GM18909 (cell line): Measurements from ENCODE around the gene CCDC86.

ENCODE experiments used
- ATAC-seq: cut with Tn5 transposase; IDR thresholded peaks from one replicate; pipeline ENCODE4 v1.9.1; 2021; ENCODE audit warnings: mild to moderate bottlenecking; ENCODE audit not compliant: unreplicated experiment, poor library complexity

CCDC86 gene

DNA sequence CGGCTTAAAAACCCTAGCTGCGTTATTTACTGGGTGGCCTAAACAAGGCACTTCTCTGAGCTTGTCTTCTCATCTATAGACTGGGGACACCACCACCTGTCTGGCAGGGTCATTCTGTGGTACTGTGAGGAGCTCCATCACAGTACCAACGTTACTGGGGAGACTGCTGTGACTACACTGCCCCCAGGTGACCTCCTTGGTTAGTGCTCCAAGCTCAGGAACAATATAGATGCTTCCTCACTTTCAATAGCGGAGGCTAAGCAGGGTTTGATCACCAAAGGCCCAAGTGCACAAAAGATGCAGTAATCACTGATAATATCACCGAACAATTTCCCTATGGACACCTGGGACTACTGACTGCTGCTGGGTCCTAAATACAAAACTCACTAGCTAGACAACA lies 45.6 kb downstream of the CCDC86 start:
- ATAC-seq: peak; percentile 50

DNA sequence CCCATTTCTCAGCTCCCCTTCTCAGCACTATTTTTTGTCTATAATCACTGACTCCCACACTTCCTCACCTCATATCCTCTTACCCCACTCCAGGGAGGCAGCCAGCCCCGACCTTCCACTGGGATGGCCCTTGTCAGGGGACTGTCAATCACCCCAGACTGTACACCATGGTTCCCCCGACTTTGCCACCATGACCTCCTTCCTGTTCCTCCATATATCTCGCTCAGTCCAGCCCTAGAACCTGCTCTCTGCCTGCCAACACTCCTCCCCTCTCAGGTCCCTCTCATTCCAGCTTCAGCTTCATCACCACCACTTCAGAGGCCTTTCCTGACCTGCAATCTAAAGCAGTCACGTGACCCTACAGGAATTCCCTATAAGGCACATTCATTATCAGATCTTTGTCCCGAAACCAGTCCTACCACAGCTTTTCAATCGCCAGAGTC lies 48.0 kb downstream of the CCDC86 start:
- ATAC-seq: no peak

DNA sequence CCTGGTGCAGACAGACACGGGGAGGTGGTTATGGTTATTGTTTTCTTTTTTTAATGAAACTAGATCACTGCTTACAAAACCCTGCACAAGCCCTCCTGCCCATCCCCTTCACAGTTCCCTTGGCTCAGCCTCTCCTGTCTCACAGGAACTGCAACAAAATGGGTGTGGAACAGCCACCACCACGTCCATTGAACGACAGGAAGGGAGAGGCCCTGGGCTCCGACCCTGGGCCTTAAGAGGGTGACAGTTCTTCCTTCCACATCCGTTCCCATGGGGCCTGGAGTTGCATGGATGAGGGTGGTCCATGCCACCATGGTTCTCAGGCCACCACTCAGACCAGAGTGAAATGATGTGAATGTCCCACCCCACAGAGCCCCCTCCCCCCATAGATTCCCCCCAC lies 48.8 kb downstream of the CCDC86 start:
- ATAC-seq: no peak

DNA sequence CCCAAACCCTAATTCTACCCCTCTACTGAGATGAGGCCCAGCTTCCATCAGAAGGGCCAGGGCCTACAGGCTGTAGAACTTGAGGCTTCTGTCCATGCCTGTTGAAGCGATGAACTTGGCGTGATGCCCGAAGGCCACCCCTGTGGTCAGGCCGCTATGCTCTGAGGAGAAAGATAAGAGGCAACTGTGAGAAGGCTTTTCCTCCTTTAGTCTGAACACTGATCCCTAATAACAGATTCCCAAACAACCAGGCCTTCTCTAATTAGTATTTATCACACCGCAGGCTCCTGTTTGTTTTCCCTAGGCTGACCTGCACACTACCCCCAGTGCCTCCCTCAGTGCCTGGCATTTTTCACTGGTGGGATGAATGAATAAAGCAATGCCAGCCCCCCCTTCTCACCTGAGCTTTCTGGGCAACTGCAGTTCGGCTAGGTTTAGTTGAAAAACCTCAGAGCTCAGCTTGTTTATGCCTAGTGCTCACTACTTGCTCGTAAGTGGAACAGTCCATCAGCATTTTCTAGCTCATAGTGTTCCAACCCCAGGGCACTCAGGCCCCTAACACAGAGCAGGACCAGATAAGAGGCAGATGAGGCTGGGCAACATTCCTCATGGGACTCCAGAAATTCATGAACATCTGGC lies 49.3 kb downstream of the CCDC86 start:
- no peak for ATAC-seq

DNA sequence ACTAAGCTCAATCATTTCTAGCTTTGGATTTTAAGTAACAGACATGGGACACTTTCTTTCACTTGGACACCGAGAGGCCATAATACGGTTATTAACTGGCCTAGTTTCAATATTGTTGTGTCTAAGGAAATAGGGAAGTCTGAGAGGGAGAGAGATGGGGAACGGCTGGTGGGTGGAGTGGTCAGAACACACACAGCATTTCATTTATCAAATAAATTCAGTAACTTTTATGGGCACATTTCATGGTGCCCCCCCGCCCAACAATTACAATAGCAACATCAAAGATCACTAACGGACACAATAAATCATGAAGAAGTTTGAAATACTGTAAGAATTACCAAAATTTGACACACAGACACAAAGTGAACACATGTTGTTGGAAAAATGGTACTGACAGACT lies 53.8 kb downstream of the CCDC86 start:
- no peak for ATAC-seq

DNA sequence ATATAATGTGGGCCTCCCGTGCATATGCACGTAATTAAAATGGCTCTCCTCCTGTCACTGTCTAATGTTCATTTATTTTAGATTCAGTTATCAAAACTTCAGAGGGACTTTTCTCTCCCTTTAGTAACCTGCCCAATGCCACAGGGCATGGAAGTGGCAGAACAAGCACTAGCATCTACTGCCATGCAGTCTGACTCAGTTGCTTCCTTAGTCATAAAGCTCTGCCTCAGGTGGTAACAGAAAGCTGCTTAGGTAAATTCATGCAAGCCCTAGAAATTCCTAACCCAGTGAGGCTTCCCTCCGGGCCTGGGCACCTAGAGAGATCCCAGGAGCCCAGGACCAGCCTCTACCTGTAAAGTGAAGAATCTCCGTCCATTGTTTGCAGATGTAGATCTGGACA lies 55.6 kb downstream of the CCDC86 start:
- ATAC-seq: no peak

DNA sequence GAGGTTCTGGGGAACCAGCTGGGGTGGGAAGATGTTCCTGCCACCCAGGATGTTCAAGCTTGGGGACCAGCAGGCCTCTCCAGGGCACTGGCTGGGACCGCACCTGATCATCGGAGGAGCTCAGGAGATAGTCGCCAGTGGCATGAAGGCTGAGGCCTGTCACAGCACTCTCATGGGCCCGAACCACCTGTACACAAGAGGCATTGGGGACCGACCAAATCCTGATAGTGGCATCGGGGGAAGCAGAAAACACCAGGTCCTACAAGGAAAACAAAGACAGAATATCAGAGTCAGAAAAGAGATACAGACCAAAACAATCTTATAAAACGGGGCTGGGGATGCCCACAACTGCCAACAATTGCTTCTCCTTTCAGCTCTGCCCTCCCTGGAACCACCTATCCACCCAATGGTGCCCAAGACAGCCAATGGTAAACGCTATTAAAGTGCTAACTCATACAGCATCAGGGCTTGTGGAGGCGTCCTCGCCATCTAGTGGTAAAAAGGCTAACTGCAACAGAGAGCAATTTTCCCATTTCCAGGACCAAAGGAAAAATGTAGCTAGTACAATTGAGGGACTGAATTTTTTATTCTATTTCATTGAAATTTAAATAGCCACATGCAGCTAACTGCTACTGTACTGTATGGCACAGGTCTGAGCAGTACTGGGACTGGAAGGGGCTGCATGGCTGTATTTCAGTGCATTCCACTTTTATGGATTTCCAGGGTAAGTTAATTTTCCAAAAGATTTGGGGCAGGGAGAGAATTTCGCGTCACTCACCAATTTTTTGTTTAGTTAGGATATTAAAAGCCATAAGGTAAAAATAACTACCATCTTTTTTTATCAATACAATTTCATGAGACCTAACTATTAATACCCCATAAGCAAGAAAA lies 57.4 kb downstream of the CCDC86 start:
- no peak for ATAC-seq

DNA sequence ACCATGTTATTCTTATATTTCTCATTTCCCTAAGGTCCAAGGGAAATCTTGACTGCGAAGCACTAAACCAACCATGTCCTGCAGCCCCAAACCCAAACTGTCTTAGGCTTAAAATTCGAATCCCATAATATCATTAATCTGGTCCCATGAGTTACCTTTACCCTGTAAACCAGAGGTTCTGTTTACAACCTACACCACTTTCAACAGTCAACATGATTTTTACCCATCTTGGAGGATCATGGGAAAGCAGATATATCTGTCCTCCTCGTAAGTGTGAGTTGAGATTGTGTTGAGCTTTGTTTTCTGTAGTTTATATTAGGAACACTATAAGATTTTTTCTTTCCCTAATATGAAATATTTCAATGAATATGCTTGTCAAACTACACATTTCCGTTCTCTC lies 58.1 kb downstream of the CCDC86 start:
- ATAC-seq: no peak
